Measurements from ENCODE around the gene DHRS7B.
"Not testable (repeated sequence)": the region's sequence is repeated elsewhere in the genome, so short reads cannot be mapped to it uniquely, and the experiment has no call there.

The DHRS7B gene

GRCh38 chr17:21124086-21124485 lies 2.7 kb upstream of the DHRS7B start:
- ChIA-PET POLR2A (no interaction called here), CTCF (interaction anchor here (1.5 kb wide), 1 partner anchor 31 kb away, joined by 3 read pairs; no protein-coding TSS in a partner anchor)
- 0% methylated on average over 1 of the region's 4 CpGs for WGBS (ENCODE audit: insufficient coverage)
- Histone ChIP-seq H3K27me3 (replicated peaks in 2 of 5; ENCODE audit: control insufficient read depth in 4 of 5, insufficient read depth in 5 of 5, low read length in 4 of 5) (no peaks in the 10 kb centered on the region), H3K4me3 (ENCODE audit: control insufficient read depth in 1 of 7, extremely low read depth in 1 of 7, insufficient read depth in 4 of 7, low read depth in 2 of 7, low read length in 6 of 7) (peak overlapping the region in 1 of 7 experiments; percentile 7), H3K9me3 (ENCODE audit: control extremely low read depth in 1 of 5, control insufficient read depth in 4 of 5, insufficient read depth in 2 of 5, low read depth in 1 of 5, low read length in 4 of 5) (no peaks in the 10 kb centered on the region), H3K36me3 (ENCODE audit: control insufficient read depth in 4 of 4, insufficient read depth in 4 of 4, low read length in 3 of 4) (no peaks in the 10 kb centered on the region), H3K4me1 (ENCODE audit: control extremely low read depth in 1 of 4, control insufficient read depth in 4 of 4, insufficient read depth in 4 of 4, low read length in 3 of 4) (peaks cover 24 to 58% (median 44%) of the 10 kb centered on the region in 4 experiments), H3K27ac (ENCODE audit: insufficient read depth in 1 of 2, low read depth in 1 of 2, low read length in 2 of 2, poor library complexity in 1 of 2, severe bottlenecking in 2 of 2) (no peak overlapping the region)
- peak in 2 of 3 donors; percentile 52 to 55 for DNase-seq

GRCh38 chr17:21124517-21124916 lies 2.2 kb upstream of the DHRS7B start:
- DNase-seq; H3K36me3 ChIP-seq (ENCODE audit: control insufficient read depth in 4 of 4, insufficient read depth in 4 of 4, low read length in 3 of 4); H3K4me3 ChIP-seq (ENCODE audit: control insufficient read depth in 1 of 7, extremely low read depth in 1 of 7, insufficient read depth in 4 of 7, low read depth in 2 of 7, low read length in 6 of 7); POLR2A ChIA-PET; H3K9me3 ChIP-seq (ENCODE audit: control extremely low read depth in 1 of 5, control insufficient read depth in 4 of 5, insufficient read depth in 2 of 5, low read depth in 1 of 5, low read length in 4 of 5); H3K27me3 ChIP-seq (replicated peaks in 2 of 5; ENCODE audit: control insufficient read depth in 4 of 5, insufficient read depth in 5 of 5, low read length in 4 of 5); H3K27ac ChIP-seq (ENCODE audit: insufficient read depth in 1 of 2, low read depth in 1 of 2, low read length in 2 of 2, poor library complexity in 1 of 2, severe bottlenecking in 2 of 2): not testable (repeated sequence)
- peaks cover 21 to 54% (median 42%) of the 10 kb centered on the region in 4 experiments for H3K4me1 ChIP-seq (ENCODE audit: control extremely low read depth in 1 of 4, control insufficient read depth in 4 of 4, insufficient read depth in 4 of 4, low read length in 3 of 4)
- WGBS (ENCODE audit: insufficient coverage): 75% methylated on average over 2 of the region's 4 CpGs
- CTCF ChIA-PET: interaction anchor here (1.5 kb wide), 1 partner anchor 31 kb away, joined by 3 read pairs; no protein-coding TSS in a partner anchor

- Histone ChIP-seq H3K9me3 (ENCODE audit: control extremely low read depth in 1 of 5, control insufficient read depth in 4 of 5, insufficient read depth in 2 of 5, low read depth in 1 of 5, low read length in 4 of 5) (no peaks in the 10 kb centered on the region), H3K36me3 (ENCODE audit: control insufficient read depth in 4 of 4, insufficient read depth in 4 of 4, low read length in 3 of 4) (no peaks in the 10 kb centered on the region), H3K27me3 (replicated peaks in 2 of 5; ENCODE audit: control insufficient read depth in 4 of 5, insufficient read depth in 5 of 5, low read length in 4 of 5) (no peaks in the 10 kb centered on the region), H3K27ac (ENCODE audit: insufficient read depth in 1 of 2, low read depth in 1 of 2, low read length in 2 of 2, poor library complexity in 1 of 2, severe bottlenecking in 2 of 2) (peak overlapping the region; percentile 95 to 96), H3K4me1 (ENCODE audit: control extremely low read depth in 1 of 4, control insufficient read depth in 4 of 4, insufficient read depth in 4 of 4, low read length in 3 of 4) (peaks cover 21 to 48% (median 41%) of the 10 kb centered on the region in 4 experiments), H3K4me3 (ENCODE audit: control insufficient read depth in 1 of 7, extremely low read depth in 1 of 7, insufficient read depth in 4 of 7, low read depth in 2 of 7, low read length in 6 of 7) (peak overlapping the region in 6 of 7 experiments; percentile 79 to 98 (median 92))
- 0% methylated on average over 3 of the region's 6 CpGs for WGBS (ENCODE audit: insufficient coverage)
- peak; percentile 83 to 90 (median 87) for DNase-seq
- POLR2A ChIA-PET: interaction anchor here (1.2 to 2.3 kb wide), 2 partner anchors 27 to 162 kb away, joined by 5 read pairs; no protein-coding TSS in a partner anchor
- CTCF ChIA-PET: interaction anchor here (1.0 kb wide), 1 partner anchor 74 kb away, joined by 3 read pairs; no protein-coding TSS in a partner anchor
Observed at GRCh38 chr17:21125862-21126261, 902 bp upstream of the DHRS7B start.

GRCh38 chr17:21127509-21128077 lies 829 bp downstream of the DHRS7B start:
- 0% methylated on average over 2 of the region's 9 CpGs for WGBS (ENCODE audit: insufficient coverage)
- POLR2A ChIA-PET: interaction anchor here (0.7 to 2.3 kb wide), 3 partner anchors 28 to 149 kb away, joined by 3 to 5 read pairs (median 3); no protein-coding TSS in a partner anchor
- Histone ChIP-seq H3K4me1 (ENCODE audit: control extremely low read depth in 1 of 4, control insufficient read depth in 4 of 4, insufficient read depth in 4 of 4, low read length in 3 of 4) (peaks cover 24 to 59% (median 41%) of the 10 kb centered on the region in 4 experiments), H3K36me3 (ENCODE audit: control insufficient read depth in 4 of 4, insufficient read depth in 4 of 4, low read length in 3 of 4) (no peaks in the 10 kb centered on the region), H3K4me3 (ENCODE audit: control insufficient read depth in 1 of 7, extremely low read depth in 1 of 7, insufficient read depth in 4 of 7, low read depth in 2 of 7, low read length in 6 of 7) (peak overlapping the region; percentile 67 to 98 (median 88)), H3K27me3 (replicated peaks in 2 of 5; ENCODE audit: control insufficient read depth in 4 of 5, insufficient read depth in 5 of 5, low read length in 4 of 5) (no peaks in the 10 kb centered on the region), H3K27ac (ENCODE audit: insufficient read depth in 1 of 2, low read depth in 1 of 2, low read length in 2 of 2, poor library complexity in 1 of 2, severe bottlenecking in 2 of 2) (peak overlapping the region; percentile 95 to 96), H3K9me3 (ENCODE audit: control extremely low read depth in 1 of 5, control insufficient read depth in 4 of 5, insufficient read depth in 2 of 5, low read depth in 1 of 5, low read length in 4 of 5) (no peaks in the 10 kb centered on the region)
- CTCF ChIA-PET: interaction anchor here (0.7 to 3.9 kb wide), 16 partner anchors 8 to 385 kb away, joined by 3 to 26 read pairs (median 6); no protein-coding TSS in a partner anchor
- no peak for DNase-seq

GRCh38 chr17:21129023-21129681 lies 2.4 kb downstream of the DHRS7B start:
- H3K27me3 ChIP-seq (replicated peaks in 2 of 5; ENCODE audit: control insufficient read depth in 4 of 5, insufficient read depth in 5 of 5, low read length in 4 of 5): no peaks in the 10 kb centered on the region
- H3K4me3 ChIP-seq (ENCODE audit: control insufficient read depth in 1 of 7, extremely low read depth in 1 of 7, insufficient read depth in 4 of 7, low read depth in 2 of 7, low read length in 6 of 7): no peak overlapping the region
- ChIA-PET POLR2A (interaction anchor here (0.6 kb wide), 1 partner anchor 84 kb away, joined by 7 read pairs; no protein-coding TSS in a partner anchor), CTCF (interaction anchor here (0.6 to 3.9 kb wide), 27 partner anchors 10 to 383 kb away, joined by 3 to 26 read pairs (median 5); partner anchors contain the start of gene TMEM11)
- DNase-seq: peak; percentile 29 to 47 (median 46)
- no peak overlapping the region for H3K27ac ChIP-seq (ENCODE audit: insufficient read depth in 1 of 2, low read depth in 1 of 2, low read length in 2 of 2, poor library complexity in 1 of 2, severe bottlenecking in 2 of 2)
- WGBS (ENCODE audit: insufficient coverage): 57% methylated on average over 4 of the region's 9 CpGs
- peaks cover 0 to under 1% (median 0%) of the 10 kb centered on the region in 4 experiments for H3K36me3 ChIP-seq (ENCODE audit: control insufficient read depth in 4 of 4, insufficient read depth in 4 of 4, low read length in 3 of 4)
- peaks cover 0 to 2% (median 0%) of the 10 kb centered on the region in 5 experiments for H3K9me3 ChIP-seq (ENCODE audit: control extremely low read depth in 1 of 5, control insufficient read depth in 4 of 5, insufficient read depth in 2 of 5, low read depth in 1 of 5, low read length in 4 of 5)
- H3K4me1 ChIP-seq (ENCODE audit: control extremely low read depth in 1 of 4, control insufficient read depth in 4 of 4, insufficient read depth in 4 of 4, low read length in 3 of 4): peaks cover 24 to 51% (median 35%) of the 10 kb centered on the region in 4 experiments

- no peak overlapping the region for H3K27ac ChIP-seq (ENCODE audit: insufficient read depth in 1 of 2, low read depth in 1 of 2, low read length in 2 of 2, poor library complexity in 1 of 2, severe bottlenecking in 2 of 2)
- ChIA-PET CTCF (interaction anchor here (0.9 to 1.6 kb wide), 5 partner anchors 9 to 149 kb away, joined by 3 to 4 read pairs (median 3); no protein-coding TSS in a partner anchor), POLR2A (no interaction called here)
- peaks cover 14 to 31% (median 18%) of the 10 kb centered on the region in 4 experiments for H3K4me1 ChIP-seq (ENCODE audit: control extremely low read depth in 1 of 4, control insufficient read depth in 4 of 4, insufficient read depth in 4 of 4, low read length in 3 of 4)
- DNase-seq: no peak
- peaks cover 0 to 2% (median 0%) of the 10 kb centered on the region in 4 experiments for H3K36me3 ChIP-seq (ENCODE audit: control insufficient read depth in 4 of 4, insufficient read depth in 4 of 4, low read length in 3 of 4)
- WGBS (ENCODE audit: insufficient coverage): 100% methylated on average over 2 of the region's 4 CpGs
- H3K27me3 ChIP-seq (replicated peaks in 2 of 5; ENCODE audit: control insufficient read depth in 4 of 5, insufficient read depth in 5 of 5, low read length in 4 of 5): no peaks in the 10 kb centered on the region
- H3K4me3 ChIP-seq (ENCODE audit: control insufficient read depth in 1 of 7, extremely low read depth in 1 of 7, insufficient read depth in 4 of 7, low read depth in 2 of 7, low read length in 6 of 7): peak overlapping the region in 1 of 7 experiments; percentile 23
- peaks cover 0 to 6% (median 3%) of the 10 kb centered on the region in 5 experiments for H3K9me3 ChIP-seq (ENCODE audit: control extremely low read depth in 1 of 5, control insufficient read depth in 4 of 5, insufficient read depth in 2 of 5, low read depth in 1 of 5, low read length in 4 of 5)
Observed at GRCh38 chr17:21131137-21131536, 4.4 kb downstream of the DHRS7B start.
